IPS DF 6.9 (cell line): ENCODE data around the gene SLC7A1.

Experiments
- DNase-seq: peaks from one replicate; pipeline ENCODE4 v3.0.0-alpha.2; 2013; ENCODE audit warnings: low read depth, low spot score
- H3K27ac ChIP-seq: one replicate; pipeline ENCODE4 v1.5.1; 2013; ENCODE audit warnings: low read length, control low read depth
- H3K27me3 ChIP-seq: 2 replicates; pipeline ENCODE4 v1.6.1; 2013; ENCODE audit warnings: mild to moderate bottlenecking, low read length; ENCODE audit not compliant: control insufficient read depth, insufficient read depth
- H3K36me3 ChIP-seq: 2 replicates; pipeline ENCODE4 v1.6.1; 2013; ENCODE audit warnings: low read length; ENCODE audit not compliant: control insufficient read depth, insufficient read depth
- H3K4me1 ChIP-seq: 2 replicates; pipeline ENCODE4 v1.6.1; 2013; ENCODE audit warnings: low read length; ENCODE audit not compliant: control insufficient read depth, insufficient read depth
- H3K4me3 ChIP-seq: 2 replicates; pipeline ENCODE4 v1.5.1; 2013; ENCODE audit warnings: mild to moderate bottlenecking, low read length
- H3K9me3 ChIP-seq: 2 replicates; pipeline ENCODE4 v1.6.1; 2013; ENCODE audit warnings: low read length, inconsistent platforms; ENCODE audit not compliant: control insufficient read depth, insufficient read depth
- WGBS: extraction: QIAGEN DNeasy Blood & Tissue Kit; methylation state at CpG from one replicate; pipeline ENCODE4 v1.1.7; 2013; ENCODE audit warnings: mixed read lengths, missing lambda C conversion rate; ENCODE audit not compliant: insufficient read length, insufficient coverage; 5-methylcytosine and 5-hydroxymethylcytosine counted together

Gene SLC7A1

DNA sequence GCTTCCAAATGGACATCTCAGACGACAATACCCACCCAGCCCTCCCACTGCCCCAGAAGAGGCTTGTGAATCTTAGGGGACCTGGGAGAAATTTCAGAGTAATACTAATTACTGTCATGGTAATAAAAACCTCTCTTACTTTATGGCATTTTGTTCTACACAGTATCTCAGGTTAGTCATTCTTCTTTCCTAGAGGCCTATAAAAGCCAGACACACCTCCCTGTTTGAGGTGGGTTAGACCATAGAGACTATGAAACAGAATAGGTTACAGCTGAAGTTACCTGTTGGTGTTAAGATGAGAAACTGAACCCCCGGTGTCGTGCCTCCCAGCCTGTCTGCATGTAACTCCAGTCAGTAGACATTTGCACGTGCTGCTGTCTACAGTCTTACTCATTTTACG lies 113.9 kb downstream of the SLC7A1 start:
- H3K9me3 ChIP-seq, result no peaks in the 10 kb centered on the region
- no peak overlapping the region for H3K27ac ChIP-seq
- peaks cover 5% of the 10 kb centered on the region for H3K4me1 ChIP-seq
- H3K27me3 ChIP-seq, result no peaks in the 10 kb centered on the region
- H3K36me3 ChIP-seq, result no peaks in the 10 kb centered on the region
- WGBS, result no CpG with 5 or more reads among the region's 5 CpGs
- H3K4me3 ChIP-seq, result no peak overlapping the region
- no peak for DNase-seq

DNA sequence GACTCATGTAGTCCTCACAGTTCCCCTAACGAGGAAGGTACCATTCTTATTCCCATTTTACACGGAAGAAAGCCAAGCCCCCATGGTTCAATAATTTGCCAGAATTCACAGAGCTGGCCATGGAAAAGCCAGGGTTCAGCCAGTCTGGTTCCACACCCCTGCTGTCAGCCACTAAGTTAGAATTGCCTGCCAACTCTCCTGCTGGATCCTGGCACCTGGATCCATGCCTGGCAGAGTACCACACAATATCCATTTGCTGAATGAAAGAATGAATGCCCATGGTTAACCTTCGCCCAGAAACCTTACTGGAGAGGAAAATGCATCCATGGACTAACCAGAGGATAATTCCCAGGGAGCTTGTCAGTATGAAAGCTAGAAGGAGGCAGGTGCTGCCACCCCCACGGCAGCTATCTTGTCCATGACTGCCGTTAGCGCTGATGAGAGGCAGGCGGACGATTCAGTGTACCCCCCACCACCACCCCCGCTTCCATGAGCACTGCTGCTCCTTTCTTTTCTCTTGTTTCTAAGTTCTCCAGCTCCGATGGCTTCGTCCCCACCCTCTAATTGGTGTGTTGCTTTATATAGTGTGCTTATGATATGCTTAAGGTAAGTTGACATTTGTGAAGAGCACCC lies 114.5 kb downstream of the SLC7A1 start:
- no peak for DNase-seq
- Histone ChIP-seq H3K4me3 (no peak overlapping the region), H3K4me1 (peaks cover 5% of the 10 kb centered on the region), H3K36me3 (no peaks in the 10 kb centered on the region), H3K9me3 (no peaks in the 10 kb centered on the region), H3K27ac (no peak overlapping the region), H3K27me3 (no peaks in the 10 kb centered on the region)
- WGBS, result no CpG with 5 or more reads among the region's 11 CpGs

DNA sequence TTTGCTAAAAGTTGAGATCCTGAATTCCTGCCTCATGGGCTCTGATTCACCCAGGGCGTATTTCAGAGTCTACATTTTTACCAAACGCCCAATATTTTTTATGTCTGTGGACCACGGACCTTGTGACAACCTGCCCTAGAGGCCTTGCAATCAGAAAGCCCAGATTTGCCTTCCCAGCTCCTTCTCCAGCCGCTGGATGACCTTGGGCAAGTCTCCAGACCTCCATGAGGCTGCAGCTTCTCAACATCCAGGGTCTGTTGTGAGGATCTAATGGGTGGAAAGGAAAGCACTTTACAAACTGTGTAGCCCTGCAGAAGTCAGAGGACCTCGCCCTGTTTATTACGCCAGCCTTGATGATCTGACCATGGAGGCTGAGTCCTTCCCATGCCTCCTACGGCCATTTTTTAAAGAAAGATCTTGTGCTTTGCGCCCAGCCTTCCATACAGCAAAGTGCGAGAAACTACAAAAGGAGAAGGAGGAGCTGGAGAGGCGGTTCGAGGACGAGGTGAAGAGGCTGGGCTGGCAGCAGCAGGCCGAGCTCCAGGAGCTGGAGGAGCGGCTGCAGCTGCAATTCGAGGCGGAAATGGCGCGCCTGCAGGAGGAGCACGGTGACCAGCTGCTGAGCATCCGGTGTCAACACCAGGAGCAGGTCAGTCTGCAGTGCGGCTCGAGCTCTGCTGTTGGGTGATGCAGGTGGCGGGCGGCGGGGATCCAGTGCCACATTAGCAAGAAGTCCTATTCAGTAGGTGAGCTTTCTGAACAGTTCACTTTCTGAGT lies 115.6 kb downstream of the SLC7A1 start:
- no CpG with 5 or more reads among the region's 25 CpGs for WGBS
- H3K27me3 ChIP-seq, result no peaks in the 10 kb centered on the region

DNA sequence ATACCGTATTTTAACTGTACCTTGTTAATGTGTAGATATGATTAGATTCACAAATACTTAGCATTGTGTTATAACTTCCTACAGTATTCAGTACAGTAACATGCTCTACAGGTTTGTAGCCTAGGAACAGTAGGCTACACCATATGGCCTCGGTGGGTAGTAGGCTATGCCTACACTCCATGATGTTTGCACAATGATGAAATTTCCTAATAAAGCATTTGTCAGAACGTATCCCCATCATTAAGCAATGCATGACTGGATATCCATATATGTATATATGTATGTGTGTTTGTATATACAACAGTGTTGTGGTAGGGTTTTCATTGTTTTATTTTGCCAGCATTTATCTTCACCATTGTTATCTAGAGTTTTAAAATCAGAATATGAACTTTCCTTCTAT lies 119.4 kb downstream of the SLC7A1 start:
- H3K27me3 ChIP-seq, result no peaks in the 10 kb centered on the region
- no peaks in the 10 kb centered on the region for H3K36me3 ChIP-seq
- WGBS, result no CpG with 5 or more reads among the region's 3 CpGs
- H3K27ac ChIP-seq, result no peak overlapping the region
- H3K9me3 ChIP-seq, result no peaks in the 10 kb centered on the region
- H3K4me3 ChIP-seq, result no peak overlapping the region
- no peak for DNase-seq
- no peaks in the 10 kb centered on the region for H3K4me1 ChIP-seq

More for the DNA sequence above, 115.6 kb downstream of the SLC7A1 start:
- no peak for DNase-seq
- H3K4me1 ChIP-seq, result peaks cover 5% of the 10 kb centered on the region
- H3K27ac ChIP-seq, result no peak overlapping the region
- no peaks in the 10 kb centered on the region for H3K36me3 ChIP-seq
- no peaks in the 10 kb centered on the region for H3K9me3 ChIP-seq
- no peak overlapping the region for H3K4me3 ChIP-seq

DNA sequence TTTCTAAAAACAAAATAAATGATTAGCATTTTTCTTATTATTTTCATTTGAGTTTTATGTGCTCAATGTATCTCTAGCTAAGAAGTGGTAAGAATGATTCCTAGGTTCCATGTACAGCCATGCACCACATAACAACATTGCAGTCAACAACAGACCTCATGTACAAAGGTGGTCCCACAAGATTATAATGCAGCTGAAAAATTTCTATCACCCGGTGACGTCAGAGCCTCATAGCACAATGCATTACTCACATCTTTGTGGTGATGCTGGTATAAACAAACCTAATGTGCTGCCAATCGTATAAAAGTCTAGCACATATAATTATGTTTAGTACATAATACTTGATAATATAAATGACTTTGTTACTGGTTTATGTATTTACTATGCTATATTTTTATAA lies 120.5 kb downstream of the SLC7A1 start:
- no peak overlapping the region for H3K4me3 ChIP-seq
- WGBS, result no CpG with 5 or more reads among the region's 3 CpGs
- no peak for DNase-seq
- no peaks in the 10 kb centered on the region for H3K27me3 ChIP-seq
- no peak overlapping the region for H3K27ac ChIP-seq
- H3K4me1 ChIP-seq, result no peaks in the 10 kb centered on the region
- H3K9me3 ChIP-seq, result no peaks in the 10 kb centered on the region
- no peaks in the 10 kb centered on the region for H3K36me3 ChIP-seq

DNA sequence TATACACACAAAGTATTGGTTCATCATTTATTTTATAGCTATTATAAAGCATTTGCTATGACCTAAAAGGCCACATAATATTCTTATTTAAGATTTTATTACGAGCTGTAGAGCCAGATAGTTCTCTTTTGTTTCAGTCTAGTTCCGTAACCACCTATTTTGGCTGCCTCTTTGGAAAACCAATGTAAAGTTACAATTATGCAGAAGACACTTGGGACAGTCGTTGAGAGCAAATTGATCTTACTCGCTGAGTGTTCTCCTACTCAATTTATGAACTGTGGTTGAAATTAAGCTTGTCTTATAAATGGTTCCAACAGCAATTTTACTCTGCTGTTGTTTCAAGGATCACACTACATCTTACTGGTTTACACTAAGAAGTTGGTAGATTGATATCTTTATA lies 122.3 kb downstream of the SLC7A1 start:
- H3K4me1 ChIP-seq, result no peaks in the 10 kb centered on the region
- no CpG with 5 or more reads among the region's 4 CpGs for WGBS
- H3K9me3 ChIP-seq, result no peaks in the 10 kb centered on the region
- no peak overlapping the region for H3K27ac ChIP-seq
- no peak overlapping the region for H3K4me3 ChIP-seq
- no peaks in the 10 kb centered on the region for H3K27me3 ChIP-seq
- DNase-seq, result no peak
- no peaks in the 10 kb centered on the region for H3K36me3 ChIP-seq

DNA sequence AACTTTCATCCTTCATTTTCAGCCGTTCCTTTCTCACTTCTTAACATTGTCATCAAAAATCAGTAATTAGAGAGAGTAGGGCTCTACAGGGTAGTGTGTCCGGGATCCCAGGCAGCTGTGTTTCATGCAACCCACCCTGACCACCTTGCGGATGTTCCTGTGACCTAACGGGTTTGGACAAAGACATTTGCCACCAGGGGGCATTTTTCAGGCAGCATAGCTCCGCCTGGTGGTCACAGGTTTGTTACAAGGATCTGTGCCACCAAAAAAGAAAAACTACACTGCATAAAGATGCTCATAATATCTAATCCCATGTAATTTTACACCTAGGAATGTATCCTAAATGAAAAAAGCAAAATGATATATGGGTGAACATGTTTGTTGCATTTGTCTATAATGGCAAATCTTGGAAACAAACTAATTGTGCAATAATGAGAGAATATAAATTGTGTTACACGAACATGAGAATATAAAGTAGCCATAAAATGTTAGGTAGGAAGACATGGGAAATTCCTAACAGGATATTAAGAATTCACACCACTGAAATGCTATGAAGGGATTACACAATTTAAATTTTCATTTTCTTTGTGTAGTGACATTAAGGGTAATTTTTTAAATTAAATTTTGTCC lies 123.0 kb downstream of the SLC7A1 start:
- no peaks in the 10 kb centered on the region for H3K36me3 ChIP-seq
- no peaks in the 10 kb centered on the region for H3K27me3 ChIP-seq
- H3K27ac ChIP-seq, result no peak overlapping the region
- no peak overlapping the region for H3K4me3 ChIP-seq
- peak; percentile 31 for DNase-seq
- no peaks in the 10 kb centered on the region for H3K4me1 ChIP-seq
- WGBS, result no CpG with 5 or more reads among the region's 6 CpGs
- no peaks in the 10 kb centered on the region for H3K9me3 ChIP-seq

DNA sequence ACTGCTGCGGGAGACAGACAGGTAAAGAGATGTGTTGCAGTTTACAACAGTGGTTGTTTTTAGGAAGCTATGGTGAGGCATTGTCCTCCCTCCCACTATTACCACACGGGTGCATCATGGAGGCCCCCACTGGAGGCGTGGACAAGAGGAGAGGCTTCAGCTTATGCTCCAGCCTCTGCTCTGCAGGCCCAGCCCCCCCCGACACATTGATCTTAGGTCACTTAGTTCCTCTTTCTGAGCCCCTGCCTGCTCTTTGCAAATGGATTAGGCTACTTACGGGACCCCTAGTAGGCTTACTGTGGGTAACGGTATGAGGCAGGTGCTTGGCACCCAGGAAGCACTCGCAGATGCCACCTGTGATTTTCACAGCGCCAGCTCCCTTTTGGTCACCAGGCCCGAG lies 123.9 kb downstream of the SLC7A1 start:
- DNase-seq, result no peak

DNA sequence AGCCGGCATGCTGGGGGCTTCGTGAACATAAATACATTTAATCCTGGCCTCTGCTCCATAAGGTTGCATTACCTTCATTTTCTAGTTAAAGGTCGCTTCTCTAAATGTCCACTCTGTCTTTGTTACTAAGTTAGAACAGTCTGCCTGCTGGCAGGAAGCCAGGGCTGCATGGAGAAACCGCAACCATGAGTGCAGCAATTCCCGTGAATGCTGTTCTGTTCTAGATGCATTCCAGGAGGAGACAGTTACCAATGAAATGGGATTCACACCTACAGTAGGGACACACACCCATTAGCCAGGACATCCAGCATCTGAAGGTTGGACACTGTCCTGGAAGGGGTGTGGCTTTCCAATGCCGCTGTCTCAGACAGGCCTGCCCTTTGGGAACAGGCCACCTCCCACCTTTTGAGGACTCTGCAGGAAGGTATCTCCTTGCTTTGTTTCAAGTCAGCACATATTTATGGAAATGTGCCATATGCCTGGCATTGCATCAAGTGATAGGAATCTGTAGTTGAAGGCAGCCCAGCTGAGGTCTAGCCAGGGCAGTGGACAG lies 129.7 kb downstream of the SLC7A1 start:
- DNase-seq, result no peak
- no CpG with 5 or more reads among the region's 6 CpGs for WGBS
- no peak overlapping the region for H3K4me3 ChIP-seq
- no peaks in the 10 kb centered on the region for H3K4me1 ChIP-seq
- no peaks in the 10 kb centered on the region for H3K9me3 ChIP-seq
- H3K36me3 ChIP-seq, result no peaks in the 10 kb centered on the region
- H3K27me3 ChIP-seq, result no peaks in the 10 kb centered on the region
- H3K27ac ChIP-seq, result no peak overlapping the region

More for the DNA sequence above, 123.9 kb downstream of the SLC7A1 start:
- no peaks in the 10 kb centered on the region for H3K27me3 ChIP-seq
- H3K36me3 ChIP-seq, result no peaks in the 10 kb centered on the region
- H3K4me3 ChIP-seq, result no peak overlapping the region
- no CpG with 5 or more reads among the region's 9 CpGs for WGBS
- no peaks in the 10 kb centered on the region for H3K9me3 ChIP-seq
- H3K4me1 ChIP-seq, result no peaks in the 10 kb centered on the region
- no peak overlapping the region for H3K27ac ChIP-seq

DNA sequence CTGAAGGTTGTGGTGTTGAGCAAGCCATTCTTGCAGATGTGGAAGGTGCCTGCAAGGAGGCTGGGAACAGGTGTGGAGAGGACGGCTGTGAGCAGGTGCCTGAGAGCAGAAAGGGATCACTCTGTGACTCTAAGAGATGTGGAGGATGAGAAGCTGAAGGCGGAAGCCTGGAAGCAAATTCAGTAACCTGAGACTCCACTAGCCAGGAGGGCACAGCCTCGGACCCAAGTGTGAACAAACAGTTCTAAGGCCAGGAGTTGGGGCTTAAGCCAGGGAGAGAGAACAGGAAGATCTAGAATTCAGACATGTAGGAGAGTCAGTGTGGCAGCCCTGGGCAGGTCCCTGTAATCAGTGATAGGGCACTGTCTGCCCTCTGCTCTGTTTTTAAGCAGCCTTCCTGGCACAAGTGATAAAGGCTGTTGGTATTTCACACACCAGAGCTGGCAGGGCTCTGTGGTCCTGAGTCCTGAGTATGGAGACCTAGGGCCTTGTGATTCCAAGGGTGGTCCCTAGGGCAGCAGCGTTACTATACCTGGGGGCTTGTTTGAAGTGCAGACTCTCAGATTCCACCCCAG lies 131.3 kb downstream of the SLC7A1 start:
- no peak for DNase-seq
- no peak overlapping the region for H3K4me3 ChIP-seq
- no CpG with 5 or more reads among the region's 4 CpGs for WGBS
- H3K9me3 ChIP-seq, result no peaks in the 10 kb centered on the region
- H3K4me1 ChIP-seq, result no peaks in the 10 kb centered on the region
- H3K36me3 ChIP-seq, result no peaks in the 10 kb centered on the region
- no peak overlapping the region for H3K27ac ChIP-seq
- H3K27me3 ChIP-seq, result no peaks in the 10 kb centered on the region
